Measurements from ENCODE around the gene TMEM89.
A peak's percentile ranks its signal among the peaks of the same experiment; 100 is the strongest.

Gene TMEM89

GRCh38 chr3:48624767-48625166 is 3.2 kb upstream of the TMEM89 start:
- Histone ChIP-seq H3K9ac (ENCODE audit: low read length) (no peak overlapping the region), H3K4me1 (ENCODE audit: control insufficient read depth, insufficient read depth, low read length) (peaks cover 13% of the 10 kb centered on the region), H3K4me3 (ENCODE audit: low read length) (no peak overlapping the region), H3K36me3 (ENCODE audit: control insufficient read depth, insufficient read depth, low read length) (no peaks in the 10 kb centered on the region), H3K27me3 (ENCODE audit: control insufficient read depth, insufficient read depth, low read length) (no peaks in the 10 kb centered on the region), H3K9me3 (ENCODE audit: control insufficient read depth, low read length) (no peaks in the 10 kb centered on the region)

GRCh38 chr3:48623851-48624547 is 2.4 kb upstream of the TMEM89 start:
- Histone ChIP-seq H3K4me1 (ENCODE audit: control insufficient read depth, insufficient read depth, low read length) (peaks cover 16% of the 10 kb centered on the region), H3K9ac (ENCODE audit: low read length) (peak overlapping the region; percentile 39), H3K36me3 (ENCODE audit: control insufficient read depth, insufficient read depth, low read length) (no peaks in the 10 kb centered on the region), H3K9me3 (ENCODE audit: control insufficient read depth, low read length) (no peaks in the 10 kb centered on the region), H3K27me3 (ENCODE audit: control insufficient read depth, insufficient read depth, low read length) (no peaks in the 10 kb centered on the region), H3K4me3 (ENCODE audit: low read length) (no peak overlapping the region)

- Histone ChIP-seq H3K9ac (ENCODE audit: low read length) (no peak overlapping the region), H3K4me1 (ENCODE audit: control insufficient read depth, insufficient read depth, low read length) (peaks cover 16% of the 10 kb centered on the region), H3K36me3 (ENCODE audit: control insufficient read depth, insufficient read depth, low read length) (no peaks in the 10 kb centered on the region), H3K9me3 (ENCODE audit: control insufficient read depth, low read length) (peaks cover 9% of the 10 kb centered on the region), H3K27me3 (ENCODE audit: control insufficient read depth, insufficient read depth, low read length) (no peaks in the 10 kb centered on the region), H3K4me3 (ENCODE audit: low read length) (no peak overlapping the region)
These were observed 1.7 kb downstream of the TMEM89 start for GRCh38 chr3:48619541-48620524.

GRCh38 chr3:48617559-48617958 is 4.0 kb downstream of the TMEM89 start:
- Histone ChIP-seq H3K36me3 (ENCODE audit: control insufficient read depth, insufficient read depth, low read length) (no peaks in the 10 kb centered on the region), H3K4me3 (ENCODE audit: low read length) (no peak overlapping the region), H3K27me3 (ENCODE audit: control insufficient read depth, insufficient read depth, low read length) (no peaks in the 10 kb centered on the region), H3K9me3 (ENCODE audit: control insufficient read depth, low read length) (peaks cover 9% of the 10 kb centered on the region), H3K4me1 (ENCODE audit: control insufficient read depth, insufficient read depth, low read length) (peaks cover 6% of the 10 kb centered on the region), H3K9ac (ENCODE audit: low read length) (no peak overlapping the region)

GRCh38 chr3:48614044-48614443 is 7.5 kb downstream of the TMEM89 start:
- peaks cover 9% of the 10 kb centered on the region for H3K9me3 ChIP-seq (ENCODE audit: control insufficient read depth, low read length)
- H3K4me1 ChIP-seq (ENCODE audit: control insufficient read depth, insufficient read depth, low read length) = no peaks in the 10 kb centered on the region
- no peaks in the 10 kb centered on the region for H3K36me3 ChIP-seq (ENCODE audit: control insufficient read depth, insufficient read depth, low read length)
- H3K27me3 ChIP-seq (ENCODE audit: control insufficient read depth, insufficient read depth, low read length) = peaks cover 3% of the 10 kb centered on the region
- H3K4me3 ChIP-seq (ENCODE audit: low read length) = no peak overlapping the region
- no peak overlapping the region for H3K9ac ChIP-seq (ENCODE audit: low read length)

GRCh38 chr3:48612309-48612708 is 9.3 kb downstream of the TMEM89 start:
- Histone ChIP-seq H3K36me3 (ENCODE audit: control insufficient read depth, insufficient read depth, low read length) (no peaks in the 10 kb centered on the region), H3K4me3 (ENCODE audit: low read length) (no peak overlapping the region), H3K27me3 (ENCODE audit: control insufficient read depth, insufficient read depth, low read length) (peaks cover 3% of the 10 kb centered on the region), H3K9me3 (ENCODE audit: control insufficient read depth, low read length) (peaks cover 3% of the 10 kb centered on the region), H3K4me1 (ENCODE audit: control insufficient read depth, insufficient read depth, low read length) (no peaks in the 10 kb centered on the region), H3K9ac (ENCODE audit: low read length) (no peak overlapping the region)

- Histone ChIP-seq H3K9me3 (ENCODE audit: control insufficient read depth, low read length) (no peaks in the 10 kb centered on the region), H3K4me3 (ENCODE audit: low read length) (peak within 1 kb of the TSS; percentile 51), H3K4me1 (ENCODE audit: control insufficient read depth, insufficient read depth, low read length) (no peaks in the 10 kb centered on the region), H3K9ac (ENCODE audit: low read length) (peak within 1 kb of the TSS; percentile 95), H3K27me3 (ENCODE audit: control insufficient read depth, insufficient read depth, low read length) (peaks cover 3% of the 10 kb centered on the region), H3K36me3 (ENCODE audit: control insufficient read depth, insufficient read depth, low read length) (peaks cover 1% of the 10 kb centered on the region)
These were observed 12.2 kb downstream of the TMEM89 start, which contains the start of gene UQCRC1 for GRCh38 chr3:48609088-48610005. Gene UQCRC1 (minus strand): TSS chr3:48609646. CDS start chr3:48609620, 26 bp downstream.

- H3K4me3 ChIP-seq (ENCODE audit: low read length) = no peak overlapping the region
- H3K4me1 ChIP-seq (ENCODE audit: control insufficient read depth, insufficient read depth, low read length) = no peaks in the 10 kb centered on the region
- peaks cover 3% of the 10 kb centered on the region for H3K27me3 ChIP-seq (ENCODE audit: control insufficient read depth, insufficient read depth, low read length)
- H3K36me3 ChIP-seq (ENCODE audit: control insufficient read depth, insufficient read depth, low read length) = peaks cover 16% of the 10 kb centered on the region
- no peak overlapping the region for H3K9ac ChIP-seq (ENCODE audit: low read length)
- no peaks in the 10 kb centered on the region for H3K9me3 ChIP-seq (ENCODE audit: control insufficient read depth, low read length)
These were observed 14.1 kb downstream of the TMEM89 start for GRCh38 chr3:48607519-48607918.

- H3K4me1 ChIP-seq (ENCODE audit: control insufficient read depth, insufficient read depth, low read length) = peaks cover 10% of the 10 kb centered on the region
- no peaks in the 10 kb centered on the region for H3K9me3 ChIP-seq (ENCODE audit: control insufficient read depth, low read length)
- no peak overlapping the region for H3K4me3 ChIP-seq (ENCODE audit: low read length)
- peaks cover 48% of the 10 kb centered on the region for H3K36me3 ChIP-seq (ENCODE audit: control insufficient read depth, insufficient read depth, low read length)
- no peak overlapping the region for H3K9ac ChIP-seq (ENCODE audit: low read length)
- no peaks in the 10 kb centered on the region for H3K27me3 ChIP-seq (ENCODE audit: control insufficient read depth, insufficient read depth, low read length)
These were observed 20.0 kb downstream of the TMEM89 start for GRCh38 chr3:48601622-48601994.

GRCh38 chr3:48600711-48601621 is 20.6 kb downstream of the TMEM89 start:
- no peaks in the 10 kb centered on the region for H3K9me3 ChIP-seq (ENCODE audit: control insufficient read depth, low read length)
- peaks cover 48% of the 10 kb centered on the region for H3K36me3 ChIP-seq (ENCODE audit: control insufficient read depth, insufficient read depth, low read length)
- H3K27me3 ChIP-seq (ENCODE audit: control insufficient read depth, insufficient read depth, low read length) = no peaks in the 10 kb centered on the region
- H3K4me3 ChIP-seq (ENCODE audit: low read length) = no peak overlapping the region
- no peak overlapping the region for H3K9ac ChIP-seq (ENCODE audit: low read length)
- peaks cover 10% of the 10 kb centered on the region for H3K4me1 ChIP-seq (ENCODE audit: control insufficient read depth, insufficient read depth, low read length)

Data from mucosa of stomach (tissue), 1 donor.